Left renal cortex interstitium (tissue), 4 donors: Measurements from ENCODE around the gene MAP3K10. TPM values are rescaled to one million over a fixed set of nuclear protein-coding genes. Genes with fewer than 3 reads are reported as not detected.
"Not testable (repeated sequence)": the region's sequence is repeated elsewhere in the genome, so short reads cannot be mapped to it uniquely, and the experiment has no call there.

Experiments
- DNase-seq, 4 donors: peaks; one replicate each; pipeline ENCODE4 v3.0.0-alpha.2; 2013; ENCODE audit warnings: low read depth in 4 of 4, low spot score in 2 of 4, missing footprints in 1 of 4
- polyA plus RNA-seq, 4 donors: library from polyadenylated mRNA; unstranded; fragments of 120-200 nt; gene quantifications; one replicate each; pipeline ENCODE4 v1.2.1, GENCODE V29; 2013; ENCODE audit not compliant: insufficient read length in 4 of 4

The MAP3K10 gene
- 10 to 100 TPM; 10.8 to 19.3 (median 17.4) TPM for polyA plus RNA-seq

GRCh38 chr19:40190891-40191835 is at the start of gene MAP3K10:
TSS of gene MAP3K10 (plus strand) at chr19:40191426. CDS start at chr19:40192032, 606 bp downstream.
- DNase-seq, result peak in 3 of 4 donors; percentile 29 to 50 (median 41)

- DNase-seq, result no peak
Observed at GRCh38 chr19:40141551-40141950, 49.7 kb upstream of the MAP3K10 start.

GRCh38 chr19:40143612-40144011 is 47.6 kb upstream of the MAP3K10 start:
- DNase-seq, result no peak

GRCh38 chr19:40144151-40144550 is 47.1 kb upstream of the MAP3K10 start:
- no peak for DNase-seq

GRCh38 chr19:40144947-40145748 is 46.1 kb upstream of the MAP3K10 start:
- DNase-seq, result no peak

GRCh38 chr19:40145749-40146029 is 45.5 kb upstream of the MAP3K10 start:
- not testable (repeated sequence) for DNase-seq

GRCh38 chr19:40147338-40147692 is 43.9 kb upstream of the MAP3K10 start:
- no peak for DNase-seq

GRCh38 chr19:40147693-40148347 is 43.4 kb upstream of the MAP3K10 start:
- DNase-seq, result no peak

- no peak for DNase-seq
Observed at GRCh38 chr19:40149501-40149900, 41.7 kb upstream of the MAP3K10 start.

GRCh38 chr19:40150170-40150569 is 41.1 kb upstream of the MAP3K10 start:
- no peak for DNase-seq

- no peak for DNase-seq
Observed at GRCh38 chr19:40154121-40154680, 37.0 kb upstream of the MAP3K10 start.

GRCh38 chr19:40155749-40156265 is 35.4 kb upstream of the MAP3K10 start:
- DNase-seq, result no peak

GRCh38 chr19:40157059-40157458 is 34.2 kb upstream of the MAP3K10 start:
- DNase-seq, result no peak

GRCh38 chr19:40159744-40160143 is 31.5 kb upstream of the MAP3K10 start:
- no peak for DNase-seq

GRCh38 chr19:40162104-40162503 is 29.1 kb upstream of the MAP3K10 start:
- no peak for DNase-seq

GRCh38 chr19:40163541-40164129 is 27.6 kb upstream of the MAP3K10 start:
- no peak for DNase-seq

GRCh38 chr19:40165362-40165937 is 25.8 kb upstream of the MAP3K10 start:
- DNase-seq, result peak in 1 of 4 donors; percentile 23

- DNase-seq, result not testable (repeated sequence)
Observed at GRCh38 chr19:40169482-40170302, 21.5 kb upstream of the MAP3K10 start.
